ENCODE results near the gene RAB7B.

Gene RAB7B

GRCh38 chr1:205973377-205974232 is 29.6 kb downstream of the RAB7B start:
- DNase-seq (ENCODE audit: low read depth): no peak

- no peak for DNase-seq (ENCODE audit: low read depth)
These were observed 30.6 kb downstream of the RAB7B start for GRCh38 chr1:205972491-205973168.

DNA sequence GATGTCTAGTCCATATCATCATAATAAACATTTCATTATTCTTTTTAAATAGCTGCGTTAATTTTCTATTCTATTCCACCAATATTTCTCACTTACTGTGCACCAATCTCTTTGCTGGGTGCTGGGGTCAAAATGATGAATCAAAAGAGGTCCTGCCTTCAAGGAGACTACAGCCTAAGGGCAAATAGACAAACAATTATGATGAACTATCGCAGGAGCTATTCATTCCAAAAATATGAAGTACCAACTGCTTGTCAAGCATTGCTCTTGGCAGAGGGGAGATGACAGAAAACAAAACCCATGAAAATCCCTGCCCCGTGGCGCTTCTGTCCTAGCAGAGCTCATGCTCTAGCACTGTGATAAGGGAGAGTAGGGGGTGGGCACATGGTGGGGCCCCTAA is 31.1 kb downstream of the RAB7B start:
- no peak for DNase-seq (ENCODE audit: low read depth)

- no peak for DNase-seq (ENCODE audit: low read depth)
These were observed 32.1 kb downstream of the RAB7B start for GRCh38 chr1:205971082-205971481.

DNA sequence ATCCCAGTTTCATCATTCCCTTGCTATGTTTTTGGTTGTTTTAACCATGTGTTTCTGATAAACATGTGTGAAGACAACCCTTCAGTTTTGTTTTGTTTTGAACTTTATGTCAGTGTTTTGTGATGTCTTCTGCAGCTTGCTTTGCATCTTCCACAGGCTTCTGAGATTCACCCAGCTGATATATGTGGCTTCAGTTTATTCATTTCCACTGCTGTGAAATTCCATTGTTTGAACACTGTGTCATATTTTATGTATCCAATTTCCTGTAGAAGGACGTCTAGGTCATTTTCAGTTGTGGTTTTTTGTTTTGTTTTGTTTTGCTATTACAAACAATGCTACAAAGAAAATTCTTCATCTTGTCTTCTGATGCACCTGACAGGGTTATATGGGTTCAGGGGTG is 32.7 kb downstream of the RAB7B start:
- DNase-seq (ENCODE audit: low read depth): no peak

- no peak for DNase-seq (ENCODE audit: low read depth)
These were observed 34.0 kb downstream of the RAB7B start for GRCh38 chr1:205969229-205969628.

GRCh38 chr1:205967554-205968335 is 35.5 kb downstream of the RAB7B start:
- DNase-seq (ENCODE audit: low read depth): no peak

GRCh38 chr1:205965036-205965884 is 37.9 kb downstream of the RAB7B start:
- DNase-seq (ENCODE audit: low read depth): no peak

DNA sequence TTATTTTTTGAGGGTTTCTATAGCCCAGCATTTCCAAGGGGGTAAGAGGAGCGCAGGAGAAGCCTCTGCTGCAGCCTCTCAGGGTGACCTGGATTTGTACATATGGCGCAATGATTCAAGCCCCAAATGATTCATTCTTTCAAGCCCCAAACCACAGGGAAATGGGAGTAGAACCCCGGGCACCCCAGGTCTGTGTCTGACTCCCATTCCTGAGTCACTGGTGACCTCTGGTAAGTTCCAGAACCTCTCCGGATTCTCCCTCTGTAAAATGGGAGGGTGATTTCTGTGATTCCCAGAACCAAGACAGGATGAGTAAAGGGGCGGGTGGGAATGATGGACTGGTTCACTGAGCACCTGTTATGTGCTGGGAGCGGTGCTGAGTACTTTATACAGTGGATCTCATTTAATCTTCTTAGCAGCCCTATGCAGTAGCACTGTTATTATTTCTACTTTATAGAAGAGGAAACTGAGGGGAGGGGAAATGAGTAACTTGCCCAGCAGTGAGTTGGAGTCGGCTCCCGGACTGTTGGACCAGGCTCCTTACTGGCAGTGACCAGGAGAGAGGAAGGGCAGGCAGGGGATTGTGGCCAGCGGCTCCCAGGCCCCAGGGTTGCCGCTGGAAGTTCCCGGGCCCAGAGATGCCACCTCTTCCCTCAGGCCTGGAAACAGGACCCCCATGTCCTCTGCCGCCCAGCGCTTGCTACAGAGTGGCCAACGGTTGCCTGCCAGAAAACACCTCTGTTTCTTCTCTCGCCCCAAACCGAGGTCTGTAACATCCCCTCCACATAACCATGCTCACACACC is 39.6 kb downstream of the RAB7B start:
- no peak for DNase-seq (ENCODE audit: low read depth)

- DNase-seq (ENCODE audit: low read depth): no peak
These were observed 40.4 kb downstream of the RAB7B start for GRCh38 chr1:205962821-205963221.

- DNase-seq (ENCODE audit: low read depth): no peak
These were observed 41.0 kb downstream of the RAB7B start for GRCh38 chr1:205961991-205962820.

- DNase-seq (ENCODE audit: low read depth): no peak
These were observed 41.8 kb downstream of the RAB7B start for GRCh38 chr1:205961405-205961804.

DNA sequence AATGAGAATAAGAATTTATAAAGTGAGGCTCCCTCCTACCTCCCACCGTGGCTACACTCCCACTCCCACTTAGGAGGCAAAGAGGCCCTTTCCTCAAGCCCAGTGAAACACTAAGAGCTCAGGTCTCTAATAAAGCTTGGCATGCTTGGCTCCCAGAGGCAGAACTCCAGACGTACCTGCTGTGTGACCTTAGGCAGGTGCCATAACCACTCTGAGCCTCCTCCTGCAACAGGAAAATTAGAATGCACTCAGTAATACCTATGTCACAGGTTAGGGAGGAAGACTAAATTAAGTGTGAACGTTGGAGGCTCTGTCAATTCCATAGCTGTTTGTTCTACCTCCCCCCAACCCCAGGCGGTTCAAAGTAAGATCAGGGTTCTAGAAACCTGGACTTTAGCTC is 43.4 kb downstream of the RAB7B start:
- no peak for DNase-seq (ENCODE audit: low read depth)

GRCh38 chr1:205955499-205955898 is 47.7 kb downstream of the RAB7B start:
- no peak for DNase-seq (ENCODE audit: low read depth)

DNA sequence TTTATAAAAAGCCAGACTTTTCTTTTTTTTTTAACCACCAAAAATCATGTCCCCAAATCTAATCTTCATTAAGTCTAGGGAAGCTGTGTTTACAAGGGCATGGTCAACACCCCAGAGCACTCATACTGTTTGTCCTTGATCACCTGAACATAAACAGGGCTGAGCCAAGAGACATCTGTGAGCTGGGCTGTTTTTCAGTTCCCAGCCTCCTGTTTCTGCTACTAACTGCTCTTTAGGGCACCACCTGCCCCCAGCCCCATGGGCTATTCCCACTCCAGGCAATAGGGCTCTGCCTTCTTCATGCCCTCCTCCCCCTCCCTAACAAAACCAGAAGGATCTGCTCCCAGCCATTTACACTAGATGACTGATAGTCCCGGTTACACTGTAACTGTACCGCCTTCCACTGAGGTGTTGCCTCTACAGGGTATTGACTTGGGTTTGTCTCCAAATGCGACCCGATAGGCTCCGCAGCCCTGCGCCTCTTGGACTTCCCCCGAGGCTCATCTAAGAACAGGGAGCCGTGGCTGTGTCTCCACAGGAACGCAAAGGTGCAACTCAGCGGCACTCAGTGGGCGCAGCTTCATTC is 48.3 kb downstream of the RAB7B start:
- no peak for DNase-seq (ENCODE audit: low read depth)

GRCh38 chr1:205951746-205952145 is 51.4 kb downstream of the RAB7B start:
- no peak for DNase-seq (ENCODE audit: low read depth)

- DNase-seq (ENCODE audit: low read depth): no peak
These were observed 52.2 kb downstream of the RAB7B start for GRCh38 chr1:205950826-205951549.

DNA sequence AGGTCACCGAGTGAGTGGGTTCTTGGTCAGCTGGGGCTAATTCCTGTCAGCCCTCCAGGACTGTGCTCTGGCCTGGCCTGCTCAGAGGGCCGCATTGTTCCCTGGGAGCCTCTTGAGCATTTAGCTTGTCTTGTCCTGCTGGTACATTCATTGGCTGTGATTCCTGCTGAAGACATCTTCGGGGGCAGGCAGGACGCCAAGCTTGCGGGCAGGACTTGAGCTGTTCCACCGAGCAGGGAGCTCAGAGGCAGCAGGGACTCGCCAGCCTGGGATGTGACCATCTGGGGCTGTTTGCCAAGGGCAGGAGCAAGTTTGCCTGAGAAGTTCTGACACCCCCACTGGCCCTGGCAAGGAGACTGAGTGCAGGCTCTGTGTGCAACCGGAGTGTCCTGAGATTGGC is 52.9 kb downstream of the RAB7B start:
- no peak for DNase-seq (ENCODE audit: low read depth)

GRCh38 chr1:205949753-205950152 is 53.4 kb downstream of the RAB7B start:
- DNase-seq (ENCODE audit: low read depth): no peak

Measured in stimulated activated CD8-positive, alpha-beta memory T cell treated with anti-CD3 and anti-CD28 coated beads, Interleukin-12 subunit alpha, Interleukin-12 subunit beta, amount 100 ng/mL, for 1 hour (primary cell).